Tibial nerve (tissue), 4 donors: ENCODE data around the gene ZNF593. TPM values are rescaled to one million over a fixed set of nuclear protein-coding genes. Genes with fewer than 3 reads are reported as not detected.

Source experiments
- DNase-seq, 2 donors: peaks; one replicate each; pipeline ENCODE4 v3.0.0-alpha.2; 2019; ENCODE audit warnings: low spot score in 2 of 2
- H3K27ac ChIP-seq, 4 donors: fragments of 200-600 bp; sonication (generic) in 3 of 4; one replicate each; pipeline ENCODE4 v1.5.1; 2017 to 2019; ENCODE audit warnings: mild to moderate bottlenecking in 1 of 4
- H3K27me3 ChIP-seq, 2 donors: fragments of 200-600 bp; sonication (generic) in 1 of 2; one replicate each; pipeline versions ENCODE4 v1.5.1 to v1.6.0; 2017 to 2019
- H3K36me3 ChIP-seq, 3 donors: fragments of 200-600 bp; sonication (generic); one replicate each; pipeline ENCODE4 v1.5.1; 2018 to 2019
- H3K4me1 ChIP-seq, 4 donors: fragments of 200-600 bp; sonication (generic) in 3 of 4; one replicate each; pipeline ENCODE4 v1.5.1; 2017 to 2019
- H3K4me3 ChIP-seq, 4 donors: fragments of 200-600 bp; sonication (generic) in 3 of 4; one replicate each; pipeline ENCODE4 v1.5.1; 2017 to 2019; ENCODE audit warnings: mild to moderate bottlenecking in 1 of 4, moderate library complexity in 1 of 4
- H3K9me3 ChIP-seq, 4 donors: fragments of 200-600 bp; sonication (generic) in 3 of 4; one replicate each; pipeline ENCODE4 v1.5.1; 2017 to 2019
- CTCF ChIP-seq, 5 experiments: fragments of 200-600 bp in 3 of 5; fragments of 450-650 bp in 2 of 5; sonication (generic) in 3 of 5; IDR thresholded peaks; one replicate each; pipeline ENCODE4 v1.5.1; 2016 to 2019; ENCODE audit warnings: antibody characterized with exemption in 5 of 5, mild to moderate bottlenecking in 3 of 5, moderate library complexity in 2 of 5
- EP300 ChIP-seq, 2 donors: sonication (generic); formaldehyde crosslinking; IDR thresholded peaks; one replicate each; pipeline ENCODE4 v1.6.1; 2017; ENCODE audit warnings: antibody characterized with exemption in 2 of 2, mild to moderate bottlenecking in 1 of 2
- POLR2A ChIP-seq, 2 donors: fragments of 450-650 bp; IDR thresholded peaks; one replicate each; pipeline ENCODE4 v1.6.1; 2017; ENCODE audit warnings: antibody characterized with exemption in 2 of 2, mild to moderate bottlenecking in 2 of 2, moderate library complexity in 2 of 2
- WGBS, 2 donors: methylation state at CpG; one replicate each; pipeline ENCODE4 v1.1.5; 2018; 5-methylcytosine and 5-hydroxymethylcytosine counted together
- total RNA-seq, 4 donors: library from RNA; depleted of rRNA; stranded (reverse); fragments of >200 nt; gene quantifications; one replicate each; pipeline ENCODE4 v1.1.0, GENCODE V29; 2016

ZNF593 gene
- total RNA-seq, 4 donors from 2014 or later = 24.9 to 46.5 (median 38.2) TPM

- no peak for DNase-seq
These were observed 8.1 kb upstream of the ZNF593 start for GRCh38 chr1:26161415-26162219.

DNA sequence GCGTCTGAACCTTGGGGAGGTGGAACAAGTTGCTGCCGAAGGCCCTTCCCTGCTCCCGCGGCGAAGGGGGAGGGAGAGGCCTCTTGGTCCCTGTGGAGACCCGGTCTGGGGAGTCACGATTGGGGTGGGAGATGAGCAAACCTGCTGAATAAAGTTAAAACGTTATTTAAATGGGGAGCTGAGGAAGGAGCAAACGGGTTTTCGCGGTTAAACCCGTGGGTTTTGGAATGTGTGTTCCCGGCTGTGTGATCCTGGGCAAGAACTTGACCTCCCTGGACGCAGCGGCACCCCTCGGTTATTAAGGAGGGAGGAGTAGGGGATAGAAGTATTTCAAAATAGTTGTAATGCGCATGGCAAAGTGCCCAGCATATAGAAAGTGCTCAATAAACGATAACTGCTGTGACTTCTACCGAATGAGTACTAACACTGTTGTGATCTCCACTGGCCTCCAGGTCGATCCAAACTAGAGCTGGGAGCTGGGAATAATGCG is 7.4 kb upstream of the ZNF593 start:
- H3K27ac ChIP-seq = peak overlapping the region in 1 of 4 donors; percentile 67
- peaks cover 0 to 31% (median 9%) of the 10 kb centered on the region in 4 donors for H3K4me1 ChIP-seq

More at GRCh38 chr1:26161415-26162219, 8.1 kb upstream of the ZNF593 start:
- Histone ChIP-seq H3K27me3 (peaks cover 0 to 40% of the 10 kb centered on the region in 2 donors), H3K36me3 (no peaks in the 10 kb centered on the region), H3K4me3 (peak overlapping the region; percentile 37 to 62 (median 41)), H3K4me1 (peaks cover 0 to 31% (median 9%) of the 10 kb centered on the region in 4 donors), H3K9me3 (no peaks in the 10 kb centered on the region), H3K27ac (peak overlapping the region in 1 of 4 donors; percentile 67)
- TF ChIP-seq POLR2A (IDR thresholded peaks at IDR 0.05) (no peak), CTCF (IDR thresholded peaks at IDR 0.05) (peak in 3 of 5 experiments; percentile 21 to 37 (median 33))
- 0 to 4% methylated on average over 14 to 82 of the region's 98 CpGs for WGBS, 2 donors

GRCh38 chr1:26163684-26164035 is 6.0 kb upstream of the ZNF593 start:
- no peaks in the 10 kb centered on the region for H3K9me3 ChIP-seq
- H3K36me3 ChIP-seq = no peaks in the 10 kb centered on the region
- H3K27me3 ChIP-seq = peaks cover 0 to 22% of the 10 kb centered on the region in 2 donors
- H3K4me1 ChIP-seq = peaks cover 0 to 32% (median 9%) of the 10 kb centered on the region in 4 donors
- WGBS, 2 donors = 75 to 78% methylated on average over 9 of the region's 9 CpGs
- TF ChIP-seq POLR2A (IDR thresholded peaks at IDR 0.05) (no peak), CTCF (IDR thresholded peaks at IDR 0.05) (no peak), EP300 (IDR thresholded peaks at IDR 0.05) (no peak)
- DNase-seq = no peak
- H3K27ac ChIP-seq = peak overlapping the region in 1 of 4 donors; percentile 82
- peak overlapping the region; percentile 31 to 54 (median 36) for H3K4me3 ChIP-seq

More for the DNA sequence above, 7.4 kb upstream of the ZNF593 start:
- no peaks in the 10 kb centered on the region for H3K9me3 ChIP-seq
- no peaks in the 10 kb centered on the region for H3K36me3 ChIP-seq
- WGBS, 2 donors = 29% methylated on average over 21 of the region's 21 CpGs
- H3K4me3 ChIP-seq = peak overlapping the region; percentile 37 to 62 (median 40)
- TF ChIP-seq POLR2A (IDR thresholded peaks at IDR 0.05) (no peak), CTCF (IDR thresholded peaks at IDR 0.05) (no peak), EP300 (IDR thresholded peaks at IDR 0.05) (no peak)
- no peak for DNase-seq
- peaks cover 0 to 34% of the 10 kb centered on the region in 2 donors for H3K27me3 ChIP-seq

DNA sequence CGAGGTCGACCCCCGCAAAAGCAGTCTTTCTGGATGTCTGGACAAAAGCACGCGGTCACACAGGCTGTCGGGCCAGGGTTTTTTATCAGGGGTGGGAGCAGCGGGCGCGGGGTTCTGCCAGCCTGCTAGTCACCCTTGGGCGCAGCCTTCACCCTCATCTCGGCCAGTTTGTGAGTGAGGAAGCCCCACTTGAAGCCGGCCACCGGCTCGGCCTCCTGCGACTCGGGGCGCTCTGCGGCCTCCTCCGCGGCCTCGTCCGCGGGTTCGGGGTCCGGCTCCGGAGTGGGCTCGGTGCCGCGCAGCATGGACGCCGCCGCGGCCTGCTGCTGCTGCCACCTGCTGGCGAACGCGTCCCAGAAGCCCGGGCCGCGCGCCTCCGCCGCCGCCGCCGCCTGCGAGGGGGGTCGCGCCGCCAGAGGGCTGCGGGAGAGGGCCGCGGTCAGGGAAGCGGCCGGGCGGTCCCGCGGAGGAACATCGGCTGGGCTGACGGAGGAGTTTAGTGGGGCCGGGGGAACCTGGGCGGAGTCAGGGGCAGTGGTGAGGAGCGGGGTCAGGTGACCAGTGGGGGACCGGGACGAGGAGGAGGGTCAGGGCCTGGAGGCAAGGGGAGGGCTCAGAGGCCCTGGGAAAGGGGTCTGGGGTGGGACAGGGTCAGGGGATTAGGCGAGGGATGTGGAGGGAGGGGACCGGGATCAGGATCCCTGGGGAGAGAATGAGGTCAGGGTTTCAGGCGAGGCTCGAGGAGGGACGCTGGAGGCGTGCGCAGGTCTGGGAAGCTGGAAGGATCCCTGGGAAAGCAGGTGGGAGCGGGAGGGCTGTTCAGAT is 5.5 kb upstream of the ZNF593 start:
- Histone ChIP-seq H3K27me3 (peaks cover 0 to 17% of the 10 kb centered on the region in 2 donors), H3K9me3 (no peaks in the 10 kb centered on the region), H3K4me1 (peaks cover 0 to 38% (median 9%) of the 10 kb centered on the region in 4 donors), H3K36me3 (no peaks in the 10 kb centered on the region), H3K27ac (peak overlapping the region; percentile 20 to 82 (median 54)), H3K4me3 (peak overlapping the region; percentile 31 to 54 (median 36))
- TF ChIP-seq POLR2A (IDR thresholded peaks at IDR 0.05) = no peak
- TF ChIP-seq EP300 (IDR thresholded peaks at IDR 0.05) = no peak
- peak; percentile 78 to 92 (median 89) for TF ChIP-seq CTCF (IDR thresholded peaks at IDR 0.05)
- DNase-seq = no peak
- WGBS, 2 donors = 14 to 25% methylated on average over 29 to 49 of the region's 72 CpGs
